Fibroblast of peridontal ligament (primary cell): ENCODE measurements around the gene MED26.
"Not testable (repeated sequence)": the region's sequence is repeated elsewhere in the genome, so short reads cannot be mapped to it uniquely, and the experiment has no call there.

Experiments
- DNase-seq: peaks from one replicate; pipeline ENCODE4 v3.0.0-alpha.2; 2010; ENCODE audit errors: extremely low read depth

Gene MED26, protein sequence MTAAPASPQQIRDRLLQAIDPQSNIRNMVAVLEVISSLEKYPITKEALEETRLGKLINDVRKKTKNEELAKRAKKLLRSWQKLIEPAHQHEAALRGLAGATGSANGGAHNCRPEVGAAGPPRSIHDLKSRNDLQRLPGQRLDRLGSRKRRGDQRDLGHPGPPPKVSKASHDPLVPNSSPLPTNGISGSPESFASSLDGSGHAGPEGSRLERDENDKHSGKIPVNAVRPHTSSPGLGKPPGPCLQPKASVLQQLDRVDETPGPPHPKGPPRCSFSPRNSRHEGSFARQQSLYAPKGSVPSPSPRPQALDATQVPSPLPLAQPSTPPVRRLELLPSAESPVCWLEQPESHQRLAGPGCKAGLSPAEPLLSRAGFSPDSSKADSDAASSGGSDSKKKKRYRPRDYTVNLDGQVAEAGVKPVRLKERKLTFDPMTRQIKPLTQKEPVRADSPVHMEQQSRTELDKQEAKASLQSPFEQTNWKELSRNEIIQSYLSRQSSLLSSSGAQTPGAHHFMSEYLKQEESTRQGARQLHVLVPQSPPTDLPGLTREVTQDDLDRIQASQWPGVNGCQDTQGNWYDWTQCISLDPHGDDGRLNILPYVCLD

DNA sequence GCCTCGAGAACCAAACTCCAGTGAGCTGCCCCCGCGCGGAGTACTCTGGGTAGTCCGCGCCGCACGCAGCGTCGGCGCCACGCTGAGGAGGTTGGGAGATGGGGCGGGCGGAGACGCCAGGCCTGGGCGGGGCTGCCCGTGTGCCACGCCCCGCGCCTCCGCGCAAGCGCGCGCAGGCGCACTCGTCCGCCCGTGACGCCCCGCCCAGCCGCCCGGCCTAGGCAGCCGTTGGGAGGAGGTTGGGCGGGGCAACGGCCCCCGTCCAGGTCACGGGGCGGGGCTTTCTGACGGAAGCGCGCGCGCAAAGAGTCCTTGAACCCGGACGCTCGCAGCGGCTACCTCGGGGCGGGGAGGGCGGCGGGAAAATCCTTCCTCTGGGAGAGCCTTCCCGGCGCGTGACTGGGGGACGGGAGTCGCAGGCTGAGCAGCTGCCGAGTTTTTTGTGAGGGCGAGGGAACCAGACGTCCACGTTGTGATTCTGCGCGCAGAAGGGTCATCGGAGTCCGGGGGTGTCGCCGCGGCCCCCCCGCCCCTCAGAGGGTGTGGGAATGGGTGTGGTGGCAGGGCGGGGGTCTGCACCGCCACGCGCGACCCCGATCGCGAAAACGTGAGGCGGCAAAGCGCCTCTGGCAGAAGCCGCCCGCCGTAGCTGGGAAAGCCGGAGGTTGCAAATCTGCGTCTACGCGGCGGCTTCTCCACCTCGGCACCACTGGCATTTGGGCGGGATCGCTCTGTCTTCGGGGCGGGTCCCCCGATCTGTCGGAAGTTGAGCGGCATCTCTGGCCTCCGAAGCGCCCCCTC is at the start of gene MED26:
Gene MED26, minus strand, starts transcription at position 22 of the 801 bp plus-strand sequence. CDS start 261 bp downstream, outside the sequence.
- DNase-seq = peak; percentile 86

DNA sequence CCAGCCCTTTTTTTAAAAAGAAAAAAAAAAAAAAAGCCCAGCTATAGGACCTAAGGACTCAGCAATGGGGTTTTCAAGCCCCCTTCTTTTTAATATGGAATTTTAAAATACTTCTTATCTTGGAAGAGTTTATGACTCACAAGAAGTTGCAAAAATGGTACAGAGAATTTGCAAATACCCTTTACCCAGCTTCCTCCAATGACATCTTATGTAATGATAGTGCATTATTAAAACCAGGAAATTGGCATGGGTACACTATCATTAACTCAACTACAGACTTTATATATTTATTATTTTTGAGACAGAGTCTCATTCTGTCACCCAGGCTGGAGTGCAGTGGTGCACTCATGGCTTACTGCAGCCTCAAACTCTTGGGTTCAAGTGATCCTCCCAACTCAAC is 49.1 kb upstream of the MED26 start:
- no peak for DNase-seq

DNA sequence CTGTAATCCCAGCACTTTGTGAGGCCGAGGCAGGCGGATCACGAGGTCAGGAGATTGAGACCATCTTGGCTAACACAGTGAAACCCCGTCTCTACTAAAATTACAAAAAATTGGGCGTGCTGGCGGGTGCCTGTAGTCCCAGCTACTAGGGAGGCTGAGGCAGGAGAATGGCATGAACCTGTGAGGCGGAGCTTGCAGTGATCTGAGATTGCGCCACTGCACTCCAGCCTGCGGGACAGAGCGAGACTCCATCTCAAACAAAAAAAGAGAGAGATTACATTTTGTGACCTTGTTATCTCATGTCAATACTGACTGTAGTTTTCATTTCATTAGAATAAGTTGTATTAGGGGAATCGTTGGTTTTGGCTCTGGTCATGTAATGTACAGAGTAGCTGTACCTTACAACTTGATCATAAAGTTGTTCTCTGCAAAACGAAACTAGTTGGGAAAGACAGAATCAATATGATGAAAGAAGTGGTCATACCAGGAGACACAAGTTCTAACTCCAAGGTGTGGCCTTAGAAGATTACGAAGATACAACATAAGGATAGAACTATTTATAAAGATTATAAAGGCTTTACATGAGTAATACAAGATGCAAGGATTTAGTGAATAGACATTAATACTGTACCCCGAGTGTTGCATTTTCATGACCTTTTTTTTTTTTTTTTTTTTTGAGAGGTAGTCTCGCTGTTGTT is 48.2 kb upstream of the MED26 start:
- no peak for DNase-seq

DNA sequence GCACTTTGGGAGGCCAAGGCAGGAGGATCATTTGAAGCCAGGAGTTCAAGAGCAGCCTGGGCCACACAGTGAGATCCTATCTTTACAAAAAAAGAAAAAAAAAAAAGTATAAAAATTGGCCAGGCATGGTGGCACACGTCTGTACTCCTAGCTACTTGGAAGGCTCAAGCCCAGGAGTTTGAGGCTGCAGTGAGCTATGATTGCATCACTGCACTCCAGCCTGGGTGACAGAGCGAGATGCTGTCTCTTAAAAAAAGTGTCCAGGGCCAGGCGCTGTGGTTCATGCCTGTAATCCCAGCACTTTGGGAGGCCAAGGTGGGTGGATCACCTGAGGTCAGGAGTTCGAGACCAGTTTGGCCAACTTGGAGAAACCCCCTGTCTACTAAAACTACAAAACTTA is 45.8 kb upstream of the MED26 start:
- DNase-seq = not testable (repeated sequence)

DNA sequence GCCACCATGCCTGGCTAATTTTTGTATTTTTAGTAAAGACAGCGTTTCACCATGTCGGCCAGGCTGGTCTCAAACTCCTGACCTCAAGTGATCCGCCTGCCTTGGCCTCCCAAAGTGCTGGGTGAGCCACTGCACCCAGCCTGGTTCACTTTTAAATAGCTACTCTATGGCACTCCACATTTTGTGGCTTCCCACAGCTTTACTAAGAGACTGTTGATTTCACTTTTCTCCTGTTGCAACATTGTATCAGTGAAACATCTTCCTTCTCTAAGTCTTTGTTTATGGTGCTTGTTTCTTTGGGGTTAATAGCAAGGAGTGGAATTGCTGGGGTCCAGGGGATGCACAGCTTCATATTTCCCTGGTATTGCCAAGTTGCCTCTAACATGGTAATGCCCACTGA is 45.2 kb upstream of the MED26 start:
- DNase-seq = no peak

DNA sequence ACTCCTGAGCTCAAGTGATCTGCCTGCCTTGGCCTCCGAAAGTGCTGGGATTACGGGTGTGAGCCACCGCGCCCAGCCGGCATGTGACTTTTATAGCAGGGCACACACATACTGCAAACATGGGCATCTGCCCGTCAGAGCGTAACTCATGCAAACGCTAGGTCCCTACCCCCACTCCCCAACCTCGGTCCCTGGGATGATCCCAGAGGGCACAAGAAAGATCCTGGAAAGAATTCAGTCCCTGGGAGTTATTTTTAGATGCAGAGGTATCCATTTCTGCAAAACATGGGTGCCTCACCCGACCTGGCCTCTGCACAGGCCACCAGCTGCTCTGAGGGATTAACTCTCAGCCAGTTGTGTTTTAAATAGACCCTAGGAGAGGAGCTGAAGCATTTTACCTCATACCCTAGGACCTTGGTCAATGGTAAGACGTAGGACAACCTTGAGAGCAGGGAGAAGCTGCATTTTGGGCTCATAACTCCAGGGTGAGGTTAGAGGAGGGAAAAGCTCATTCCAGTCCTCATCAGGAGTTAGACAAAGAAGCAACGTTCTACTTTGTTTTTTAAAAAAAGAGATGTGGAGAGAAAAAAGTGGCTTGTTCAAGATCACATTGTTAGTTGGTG is 43.8 kb upstream of the MED26 start:
- no peak for DNase-seq

DNA sequence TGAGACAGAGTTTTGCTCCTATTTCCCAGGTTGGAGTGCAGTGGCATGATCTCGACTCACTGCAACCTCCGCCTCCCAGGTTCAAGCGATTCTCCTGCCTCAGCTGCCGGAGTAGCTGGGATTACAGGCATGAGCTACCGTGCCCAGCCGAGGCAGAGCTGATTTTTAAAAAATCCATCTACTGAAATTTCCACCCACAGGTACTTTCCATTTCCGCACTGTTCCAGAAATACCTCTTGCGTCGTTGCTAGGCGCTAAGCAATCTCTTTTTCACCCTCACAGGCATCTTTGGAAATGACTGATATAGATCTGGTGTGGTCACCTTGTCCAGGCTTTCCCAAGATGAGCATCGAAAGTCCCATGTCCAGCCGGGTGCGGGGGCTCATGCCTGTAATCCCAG is 42.3 kb upstream of the MED26 start:
- no peak for DNase-seq

DNA sequence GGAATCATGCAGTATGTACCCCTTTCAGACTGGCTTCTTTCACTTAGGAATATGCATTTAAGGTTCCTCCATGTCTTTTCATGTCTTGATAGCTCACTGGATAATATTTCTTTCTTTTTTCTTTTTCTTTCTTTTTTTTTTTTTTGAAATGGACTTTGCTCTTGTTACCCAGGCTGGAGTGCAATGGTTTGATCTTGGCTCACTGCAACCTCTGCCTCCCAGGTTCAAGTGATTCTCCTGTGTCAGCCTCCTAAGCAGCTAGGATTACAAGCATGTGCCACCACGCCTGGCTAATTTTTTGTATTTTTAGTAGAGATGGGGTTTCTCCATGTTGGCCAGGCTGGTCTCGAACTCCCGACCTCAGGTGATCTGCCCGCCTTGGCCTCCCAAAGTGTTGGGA is 40.7 kb upstream of the MED26 start:
- not testable (repeated sequence) for DNase-seq

DNA sequence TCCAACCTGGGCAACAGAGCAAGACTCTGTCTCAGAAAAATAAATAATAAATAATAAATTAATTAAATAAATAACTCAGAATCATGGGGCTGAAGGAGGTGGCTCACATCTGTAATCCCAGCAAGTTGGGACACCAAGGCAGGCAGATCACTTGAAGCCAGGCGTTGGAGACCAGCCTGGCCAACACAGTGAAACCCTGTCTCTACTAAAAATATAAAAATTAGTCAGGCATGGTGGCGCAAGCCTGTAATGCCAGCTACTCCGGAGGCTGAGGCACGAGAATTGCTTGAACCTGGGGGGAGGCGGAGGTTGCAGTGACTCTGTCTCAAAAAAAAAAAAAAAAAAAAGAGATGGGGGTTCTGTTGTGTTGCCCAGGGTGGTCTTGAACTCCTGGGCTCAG is 40.2 kb upstream of the MED26 start:
- no peak for DNase-seq

DNA sequence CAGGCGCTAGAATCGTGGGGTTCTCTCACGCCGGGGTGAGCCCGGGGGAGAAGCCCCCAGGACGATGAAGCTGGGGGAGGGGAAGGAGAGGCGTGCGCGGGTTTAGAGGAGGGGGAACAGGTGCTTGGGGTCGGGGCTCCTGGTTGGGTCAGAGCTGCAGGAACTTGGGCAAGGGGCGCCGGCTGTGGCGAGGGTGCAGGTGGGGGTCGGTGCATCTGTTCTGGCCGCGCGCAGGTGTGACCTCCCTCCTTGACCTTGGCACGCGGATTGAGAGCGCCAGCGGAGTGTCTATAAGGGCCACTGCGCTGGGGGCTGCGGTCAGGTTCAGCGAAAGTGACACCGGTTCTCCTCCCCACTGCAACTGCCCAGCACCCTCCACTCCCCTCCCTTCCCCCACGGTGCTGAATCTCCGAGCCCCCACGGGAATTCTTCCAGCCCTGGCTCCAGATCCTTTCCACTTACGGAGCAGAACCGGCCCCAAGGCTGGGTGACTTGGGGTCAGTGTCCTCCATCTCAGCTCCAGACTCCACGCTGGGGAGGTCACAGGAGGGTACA is 33.6 kb upstream of the MED26 start:
- DNase-seq = no peak

DNA sequence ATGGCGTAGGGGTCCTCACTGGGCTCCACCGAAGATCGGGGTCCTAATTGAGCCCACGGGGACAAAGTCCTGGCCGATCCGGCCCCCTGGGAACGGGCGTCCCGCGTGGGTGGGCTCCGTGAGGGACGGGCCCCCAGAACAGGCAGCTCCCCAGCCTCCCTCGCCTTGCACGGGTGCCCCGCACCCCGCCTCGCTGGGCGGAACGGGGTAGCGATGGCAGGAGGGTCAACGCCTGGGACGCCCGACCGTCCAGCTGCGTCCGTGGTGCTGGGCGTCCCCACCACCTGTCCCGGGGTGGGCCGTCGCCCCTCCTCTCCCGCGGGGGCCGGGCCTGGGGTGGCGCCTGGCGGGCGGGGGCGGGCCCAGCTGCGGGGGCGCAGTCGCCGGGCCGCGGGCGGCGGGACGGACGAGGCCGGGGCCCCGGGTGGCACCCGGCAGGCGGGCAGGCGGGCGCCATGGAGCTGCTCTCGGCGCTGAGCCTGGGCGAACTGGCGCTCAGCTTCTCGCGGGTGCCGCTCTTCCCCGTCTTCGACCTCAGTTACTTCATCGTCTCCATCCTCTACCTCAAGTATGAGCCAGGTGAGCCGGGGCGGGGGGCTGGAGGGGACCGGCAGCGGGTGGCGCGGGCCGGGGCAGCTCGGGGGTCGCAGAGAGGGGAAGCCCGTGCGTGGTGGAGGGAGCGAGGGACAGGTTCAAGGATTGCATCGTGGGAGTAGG is 32.9 kb upstream of the MED26 start, which contains the start of gene TMEM38A:
Gene TMEM38A, plus strand, starts transcription at position 377 of the 717 bp plus-strand sequence. Its CDS starts 79 bp downstream, at position 456.
- DNase-seq = no peak

DNA sequence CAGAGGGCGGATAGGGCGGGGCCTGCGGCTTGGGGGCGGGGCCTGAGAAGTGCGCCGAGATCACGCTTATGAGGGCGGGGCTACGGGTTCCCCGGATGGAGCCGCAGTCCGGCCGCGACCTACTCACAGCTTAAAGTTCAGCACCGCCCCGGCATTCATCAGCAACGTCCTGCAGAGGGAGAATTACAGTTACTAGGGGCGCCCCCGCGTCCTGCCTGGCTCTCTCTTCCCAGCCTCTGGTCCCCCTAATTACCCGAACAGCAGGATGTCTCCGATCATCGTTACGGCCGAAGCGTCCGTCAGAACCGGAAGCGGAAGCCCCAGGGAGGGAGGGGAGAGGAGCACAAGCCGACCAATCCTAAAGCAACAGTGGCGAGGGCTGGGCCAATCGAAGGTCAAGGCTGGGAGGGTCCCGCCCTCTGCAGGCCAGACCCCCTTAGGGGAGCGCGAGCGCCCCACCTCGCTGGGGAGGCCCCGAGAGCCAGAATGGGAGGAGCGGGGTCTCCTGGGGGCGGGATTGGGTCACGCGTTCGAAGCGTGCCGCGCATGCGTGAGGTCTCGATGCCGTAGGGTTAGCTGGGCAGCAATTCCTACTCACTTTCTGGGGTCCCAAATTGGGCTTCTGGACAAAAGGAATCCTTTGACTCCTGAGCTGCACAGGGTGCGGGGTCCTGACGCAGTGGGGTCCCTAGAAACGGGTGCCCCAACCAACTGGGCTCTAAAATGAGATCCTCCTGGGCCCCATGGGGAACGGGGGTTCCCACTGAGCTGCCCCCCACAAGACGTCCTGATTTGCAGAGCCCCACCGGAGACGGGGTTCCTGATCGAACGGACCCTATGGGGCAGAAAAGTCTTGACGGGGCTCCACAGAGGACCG is 32.1 kb upstream of the MED26 start, which contains the start of gene SMIM7:
Gene SMIM7, minus strand, starts transcription at position 313 of the 877 bp plus-strand sequence. Its CDS starts 34 bp downstream, at position 279.
- DNase-seq = peak; percentile 98

DNA sequence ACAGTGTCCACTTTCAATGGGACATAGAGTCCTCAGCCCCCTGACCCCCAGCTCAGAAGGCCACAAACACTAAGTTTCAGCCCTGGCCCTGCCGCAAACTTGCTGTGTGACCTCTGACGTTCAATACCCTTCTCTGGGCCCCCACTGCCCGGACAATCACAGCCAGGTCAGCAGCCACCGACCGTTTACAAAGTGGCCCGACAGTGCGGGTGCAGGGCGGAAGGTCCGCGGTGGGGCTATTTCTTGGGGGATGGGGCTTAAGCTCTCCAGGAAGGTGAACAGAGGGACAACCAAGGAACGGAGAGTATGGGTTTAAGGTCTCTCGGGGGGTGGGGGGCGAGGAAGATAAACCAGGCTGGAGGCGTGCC is 31.4 kb upstream of the MED26 start:
- no peak for DNase-seq

DNA sequence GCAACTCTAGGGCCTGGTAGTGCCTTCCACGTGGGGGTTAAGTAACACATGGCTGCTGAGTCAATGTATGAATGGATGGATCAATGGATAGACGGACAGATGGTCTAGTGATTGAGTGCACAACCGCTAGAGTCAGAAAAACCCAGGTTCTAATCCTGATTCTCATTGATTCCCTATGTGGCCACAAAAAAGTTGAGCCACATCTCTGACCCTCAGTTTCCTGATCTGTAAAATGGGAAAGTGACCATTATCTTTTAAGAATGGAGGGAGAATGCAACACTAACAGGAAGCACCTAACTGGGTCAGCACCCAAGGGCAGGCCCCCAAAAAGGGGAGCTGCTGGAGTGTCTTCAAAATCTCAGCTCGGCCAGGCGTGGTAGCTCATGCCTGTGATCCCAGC is 29.4 kb upstream of the MED26 start:
- DNase-seq = no peak

DNA sequence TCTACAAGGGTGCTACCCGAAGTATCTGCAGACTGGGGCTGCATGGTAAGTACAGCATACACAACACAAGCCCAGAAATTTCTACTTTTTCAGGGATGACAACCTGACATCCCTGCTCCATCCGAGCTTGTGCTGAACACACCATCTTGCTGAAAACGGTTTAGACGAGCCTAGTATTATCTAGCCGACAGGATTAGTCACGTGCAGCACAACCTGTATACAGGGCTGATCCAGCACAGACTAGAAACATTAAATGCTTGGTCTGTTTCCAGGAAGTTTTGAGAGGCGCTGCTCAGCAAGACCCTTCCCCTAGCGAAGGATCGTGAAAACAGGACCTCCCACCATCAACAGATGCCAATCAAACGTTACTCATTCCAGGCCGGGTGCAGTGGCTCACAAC is 27.7 kb upstream of the MED26 start:
- no peak for DNase-seq

DNA sequence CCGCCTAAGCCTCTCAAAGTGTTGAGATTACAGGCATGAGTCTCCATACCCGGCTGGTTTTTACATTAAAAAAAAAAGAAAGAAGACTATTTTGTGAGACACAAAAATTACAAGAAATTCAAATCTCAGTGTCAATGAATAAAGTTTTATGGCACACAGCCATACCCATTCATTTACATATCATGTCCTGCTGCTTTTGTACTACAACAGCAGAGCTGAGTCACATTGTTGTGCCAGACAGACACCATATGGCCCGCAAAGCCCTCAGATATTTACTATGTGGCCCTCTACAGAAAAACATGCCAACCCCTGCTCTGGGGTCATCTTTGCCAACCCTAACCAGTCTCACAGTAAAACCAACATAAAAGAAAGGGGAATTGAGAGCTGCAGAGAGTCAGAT is 26.6 kb upstream of the MED26 start:
- no peak for DNase-seq

DNA sequence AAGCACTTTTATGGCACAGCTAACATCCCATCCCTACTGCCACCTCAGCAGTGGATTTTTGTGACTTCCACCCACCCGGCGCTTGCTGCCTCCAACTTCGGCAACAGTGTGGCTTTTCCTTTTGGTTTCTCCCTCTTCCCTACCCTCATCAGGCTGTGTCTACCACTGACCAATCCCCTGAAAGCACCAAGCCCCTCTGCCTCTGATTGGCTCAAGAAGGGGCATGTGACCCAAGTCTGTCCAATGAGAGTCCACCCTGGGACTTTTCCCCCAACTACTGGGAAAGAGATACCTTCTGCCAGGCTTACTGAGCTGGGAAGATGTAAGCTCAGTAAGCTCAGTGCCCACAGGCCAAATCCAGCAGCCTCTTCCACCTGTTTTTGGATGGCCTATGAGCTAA is 26.1 kb upstream of the MED26 start:
- no peak for DNase-seq

DNA sequence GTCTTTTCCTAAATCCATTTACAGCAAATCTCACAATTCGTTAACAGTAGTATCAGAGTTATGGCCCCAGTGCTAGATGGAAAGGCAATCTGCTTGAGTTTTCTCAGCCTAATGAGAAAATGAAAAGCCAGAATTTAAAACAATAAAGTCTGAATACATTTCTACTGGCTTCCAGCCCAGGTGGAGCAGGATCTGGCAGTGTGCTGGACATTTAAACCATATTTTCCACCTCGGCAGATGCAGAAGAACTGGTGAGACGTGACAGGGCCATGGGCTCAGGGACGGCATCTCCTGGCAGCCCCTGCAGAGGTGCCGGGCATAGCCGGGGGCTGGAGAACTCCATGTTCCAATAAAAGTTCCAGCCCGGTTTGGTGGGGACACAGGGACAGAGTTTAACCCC is 24.9 kb upstream of the MED26 start:
- no peak for DNase-seq

DNA sequence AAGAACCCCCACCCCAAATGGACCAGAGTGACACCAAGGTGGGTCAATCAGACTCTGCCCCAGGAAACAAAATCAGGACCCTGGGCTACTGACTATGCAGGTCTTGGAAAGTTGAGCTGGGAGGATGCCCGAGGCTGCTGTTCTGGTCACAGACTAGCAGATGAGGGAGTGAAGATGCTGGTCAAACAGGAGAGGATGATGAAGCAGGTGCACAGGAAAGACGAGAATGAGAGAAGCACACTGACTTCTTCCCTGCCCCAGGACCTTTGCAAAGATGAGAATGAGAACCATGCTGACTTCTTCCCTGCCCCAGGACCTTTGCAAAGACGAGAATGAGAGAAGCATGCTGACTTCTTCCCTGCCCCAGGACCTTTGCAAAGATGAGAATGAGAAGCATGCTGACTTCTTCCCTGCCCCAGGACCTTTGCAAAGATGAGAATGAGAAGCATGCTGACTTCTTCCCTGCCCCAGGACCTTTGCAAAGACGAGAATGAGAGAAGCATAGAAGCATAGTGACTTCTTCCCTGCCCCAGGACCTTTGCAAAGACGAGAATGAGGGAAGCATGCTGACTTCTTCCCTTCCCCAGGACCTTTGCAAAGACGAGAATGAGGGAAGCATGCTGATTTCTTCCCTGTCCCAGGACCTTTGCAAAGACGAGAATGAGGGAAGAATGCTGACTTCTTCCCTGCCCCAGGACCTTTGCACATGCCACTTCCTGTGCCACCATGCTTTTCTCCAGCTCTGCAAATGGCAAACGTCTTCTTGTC is 23.6 kb upstream of the MED26 start:
- DNase-seq = not testable (repeated sequence)
